HepG2 (cell line): ENCODE data around the gene KIF1B. TPM values are rescaled to one million over a fixed set of nuclear protein-coding genes. Genes with fewer than 3 reads are reported as not detected.

Source experiments
- ATAC-seq: fragments of 200-7000 bp; cut with Tn5 transposase; 3 replicates; pipeline ENCODE4 v1.9.1; 2020; ENCODE audit warnings: mild to moderate bottlenecking, moderate library complexity
- BruUV-seq: library from RNA; stranded (reverse); fragments of 400-500 nt; replicated peaks from 2 replicates; lab custom pipeline; 2021; lab: Mats Ljungman, UMichigan
- CTCF ChIA-PET: fragments of 300-600 bp; formaldehyde crosslinking; extraction: SDS; loops from one replicate; lab custom pipeline; 2021; ENCODE audit warnings: low total read pairs, inconsistent platforms, low intra/inter-chr PET ratio; lab: Yijun Ruan, JAX
- POLR2A ChIA-PET: fragments of 350-600 bp; sonication (Branson Sonifier 250); formaldehyde crosslinking; loops from one replicate; lab custom pipeline; 2020; ENCODE audit warnings: antibody characterized with exemption, inconsistent platforms; lab: Yijun Ruan, JAX
- DNase-seq: peaks from one replicate; pipeline ENCODE4 v3.0.0-alpha.2; 2015; ENCODE audit warnings: low spot score
- FAIRE-seq: peaks from 3 replicates; lab custom pipeline; 2011; peaks lifted over from hg19 to GRCh38; lab: Jason Lieb, UNC
- H2AFZ ChIP-seq: one replicate; pipeline ENCODE4 v1.6.1; 2011; ENCODE audit warnings: low read length, inconsistent platforms
- H3K27ac ChIP-seq: fragments of 300-600 bp; 3 replicates; pipeline ENCODE4 v1.8.0; 2011; ENCODE audit warnings: mixed run types, mild to moderate bottlenecking, mixed read lengths, low read length, inconsistent platforms; ENCODE audit not compliant: insufficient read depth; ENCODE audit errors: extremely low read length
- H3K27me3 ChIP-seq, 2 experiments: fragments of 200-600 bp in 1 of 2; 2 replicates in 1 of 2; 3 replicates in 1 of 2; pipeline versions ENCODE4 v1.6.0 to v1.8.0; 2011; ENCODE audit warnings: low read length in 2 of 2, mild to moderate bottlenecking in 2 of 2, moderate library complexity in 2 of 2, inconsistent platforms in 1 of 2; ENCODE audit not compliant: insufficient read depth in 2 of 2, control insufficient read depth in 1 of 2
- H3K36me3 ChIP-seq, 2 experiments: fragments of 200-600 bp in 1 of 2; replicated peaks in 1 of 2; 2 replicates in 1 of 2; 3 replicates in 1 of 2; pipeline versions ENCODE4 v1.5.1 to v1.8.0; 2011; ENCODE audit warnings: low read length in 2 of 2, inconsistent platforms in 1 of 2; ENCODE audit not compliant: insufficient read depth in 2 of 2, control insufficient read depth in 1 of 2
- H3K4me1 ChIP-seq: 2 replicates; pipeline ENCODE4 v1.5.1; 2012; ENCODE audit warnings: low read length, inconsistent platforms; ENCODE audit not compliant: insufficient read depth
- H3K4me2 ChIP-seq: 2 replicates; pipeline ENCODE4 v1.6.0; 2011; ENCODE audit warnings: low read depth, low read length, inconsistent platforms
- H3K4me3 ChIP-seq, 3 experiments: fragments of 200-600 bp in 1 of 3; sonication (generic), shearing (Covaris generic) in 1 of 3; replicated peaks in 1 of 3; 2 replicates each; pipeline ENCODE4 v1.5.1; 2011 to 2016; ENCODE audit warnings: low read length in 3 of 3, inconsistent platforms in 2 of 3, low read depth in 2 of 3, mild to moderate bottlenecking in 2 of 3, control low read depth in 1 of 3, mixed read lengths in 1 of 3; ENCODE audit not compliant: insufficient read depth in 1 of 3
- H3K79me2 ChIP-seq: one replicate; pipeline ENCODE4 v1.6.1; 2011; ENCODE audit warnings: low read length, inconsistent platforms; ENCODE audit not compliant: insufficient read depth
- H3K9ac ChIP-seq: 2 replicates; pipeline ENCODE4 v1.6.0; 2011; ENCODE audit warnings: mild to moderate bottlenecking, low read depth, low read length, inconsistent platforms; ENCODE audit not compliant: insufficient read depth
- H3K9me3 ChIP-seq: 2 replicates; pipeline ENCODE4 v1.5.1; 2012; ENCODE audit warnings: mild to moderate bottlenecking, low read length
- H4K20me1 ChIP-seq: 2 replicates; pipeline ENCODE4 v1.6.0; 2011; ENCODE audit warnings: inconsistent platforms, mild to moderate bottlenecking, low read length, moderate library complexity; ENCODE audit not compliant: insufficient read depth
- ARNT ChIP-seq: fragments of 450-650 bp; IDR thresholded peaks from 2 replicates; pipeline ENCODE4 v1.6.1; 2017
- CHCHD3 ChIP-seq: sonication (generic); formaldehyde crosslinking; IDR thresholded peaks from 2 replicates; pipeline ENCODE4 v1.8.0; 2022; ENCODE audit warnings: mild to moderate bottlenecking, missing genetic modification reagents, moderate library complexity
- E2F2 ChIP-seq: sonication (generic); formaldehyde crosslinking; IDR thresholded peaks from 2 replicates; pipeline ENCODE4 v1.4.0; 2020; ENCODE audit warnings: missing genetic modification reagents, borderline replicate concordance
- FOSL1 ChIP-seq: sonication (generic); formaldehyde crosslinking; IDR thresholded peaks from 2 replicates; pipeline ENCODE4 v1.9.0; 2021; ENCODE audit warnings: missing genetic modification reagents, borderline replicate concordance
- GTF2F1 ChIP-seq: fragments of 150-350 bp; IDR thresholded peaks from 2 replicates; pipeline ENCODE4 v1.6.1; 2014; ENCODE audit warnings: low read length
- HNRNPK ChIP-seq: fragments of 200-400 bp; formaldehyde crosslinking; IDR thresholded peaks from 2 replicates; pipeline ENCODE4 v1.6.1; 2018; ENCODE audit warnings: low read length, low read depth, moderate library complexity, mild to moderate bottlenecking; ENCODE audit not compliant: poor library complexity, severe bottlenecking
- MAZ ChIP-seq, 2 experiments: sonication (generic) in 1 of 2; formaldehyde crosslinking in 1 of 2; IDR thresholded peaks; 2 replicates each; pipeline versions ENCODE4 v1.5.0 to v1.6.1; 2012 to 2020; ENCODE audit warnings: low read depth in 2 of 2, mild to moderate bottlenecking in 2 of 2, borderline replicate concordance in 1 of 2, improper control_type of control experiment in 1 of 2, low read length in 1 of 2, missing genetic modification reagents in 1 of 2, moderate library complexity in 1 of 2
- RFX3 ChIP-seq: IDR thresholded peaks from 2 replicates; pipeline ENCODE4 v1.6.1; 2016; ENCODE audit warnings: missing biosample characterization, missing genetic modification reagents
- SP140L ChIP-seq: sonication (generic); formaldehyde crosslinking; IDR thresholded peaks from 2 replicates; pipeline ENCODE4 v1.4.0; 2020; ENCODE audit warnings: missing genetic modification reagents, borderline replicate concordance
- SRSF9 ChIP-seq: fragments of 200-400 bp; formaldehyde crosslinking; IDR thresholded peaks from 2 replicates; pipeline ENCODE4 v1.6.1; 2018; ENCODE audit warnings: borderline replicate concordance, mild to moderate bottlenecking, low read depth, low read length; ENCODE audit not compliant: insufficient read depth, poor library complexity, severe bottlenecking
- TFDP1 ChIP-seq: IDR thresholded peaks from 2 replicates; pipeline ENCODE4 v1.6.1; 2016; ENCODE audit warnings: missing compliant biosample characterization, missing genetic modification reagents, borderline replicate concordance
- THAP8 ChIP-seq: sonication (generic); formaldehyde crosslinking; IDR thresholded peaks from 2 replicates; pipeline ENCODE4 v1.5.1; 2020; ENCODE audit warnings: missing genetic modification reagents, mild to moderate bottlenecking, borderline replicate concordance
- ZNF205 ChIP-seq: IDR thresholded peaks from 2 replicates; pipeline ENCODE4 v1.6.1; 2018; ENCODE audit warnings: missing biosample characterization, missing genetic modification reagents
- ZNF713 ChIP-seq: sonication (generic); formaldehyde crosslinking; IDR thresholded peaks from 2 replicates; pipeline ENCODE4 v1.4.0; 2020; ENCODE audit warnings: mild to moderate bottlenecking, missing genetic modification reagents
- WGBS: methylation state at CpG from one replicate; pipeline ENCODE4 v1.1.6; 2017; ENCODE audit warnings: low lambda C conversion rate; 5-methylcytosine and 5-hydroxymethylcytosine counted together
- in situ Hi-C: cut with HindIII; loops from 2 replicates; pipeline ENCODE4 v1.10.0; 2017; ENCODE audit warnings: low pct_unique_long_range_greater_than_20kb; ENCODE audit not compliant: extremely low pct_ligation_motif_present
- intact Hi-C: fragments of 100-400 bp; cut with micrococcal nuclease; formaldehyde crosslinking; loops from one replicate; pipeline ENCODE4 v1.10.0; 2022; ENCODE audit not compliant: unreplicated experiment
- polyA plus RNA-seq, 8 experiments: library from polyadenylated mRNA; depleted of rRNA in 3 of 8; stranded (reverse) in 7 of 8; unstranded in 1 of 8; fragments of >200 nt; fragmentation: Illumina TruSeq in 4 of 8; extraction: Trizol in 4 of 8; gene quantifications; 2 replicates each; pipeline versions ENCODE4 v1.2.1 to v1.2.3, GENCODE V29; 2011 to 2016; ENCODE audit warnings: low read depth in 4 of 8, missing spikeins in 1 of 8, mixed read lengths in 1 of 8; ENCODE audit not compliant: insufficient read depth in 1 of 8
- total RNA-seq, 5 experiments: library from RNA; depleted of rRNA; stranded (reverse); fragments of >200 nt; fragmentation: Illumina TruSeq; extraction: Trizol; gene quantifications; 2 replicates each; pipeline ENCODE4 v1.2.3, GENCODE V29; 2016; ENCODE audit warnings: low read depth in 1 of 5

The KIF1B gene
- total and polyA plus RNA-seq, 2 of the 13 experiments (the other 11 are each of a cell fraction or from before 2014, with no cell fraction given): 26.7 to 32.5 TPM

GRCh38 chr1:10309243-10310011 is 99.1 kb downstream of the KIF1B start:
- ATAC-seq (no peak), DNase-seq (no peak), FAIRE-seq (no peak)
- H3K79me2 ChIP-seq: no peaks in the 10 kb centered on the region
- in situ Hi-C loops (no loop called here), intact Hi-C loops (no loop called here)
- CTCF ChIA-PET: no interaction called here
- BruUV-seq: no TSS peak
- no peaks in the 10 kb centered on the region for H3K4me1 ChIP-seq
- no peaks in the 10 kb centered on the region for H4K20me1 ChIP-seq
- no peak overlapping the region for H2AFZ ChIP-seq
- 89% methylated on average over 6 of the region's 6 CpGs for WGBS
- no peaks in the 10 kb centered on the region; a peak in 1 of 5 replicates for H3K27me3 ChIP-seq
- no peaks in the 10 kb centered on the region for H3K9me3 ChIP-seq
- H3K4me3 ChIP-seq: no peak overlapping the region
- H3K9ac ChIP-seq: no peak overlapping the region
- no peak overlapping the region for H3K27ac ChIP-seq
- TF ChIP-seq SP140L (CRISPR knock-in tag) (no peak), HNRNPK (no peak), ZNF205 (CRISPR knock-in tag) (no peak), CHCHD3 (CRISPR knock-in tag) (no peak), MAZ (IDR thresholded peaks at IDR 0.05; ENCODE audit: borderline replicate concordance, low read depth, low read length) (no peak), MAZ (CRISPR knock-in tag; IDR thresholded peaks at IDR 0.05; ENCODE audit: low read depth) (no peak), RFX3 (CRISPR knock-in tag) (no peak), ARNT (no peak), E2F2 (CRISPR knock-in tag) (no peak), FOSL1 (CRISPR knock-in tag) (no peak), SRSF9 (no peak), ZNF713 (CRISPR knock-in tag) (no peak), THAP8 (no peak), TFDP1 (no peak), GTF2F1 (no peak)
- peaks cover 10 to 20% of the 10 kb centered on the region in 2 experiments for H3K36me3 ChIP-seq
- no peak overlapping the region for H3K4me2 ChIP-seq
- POLR2A ChIA-PET: no interaction called here
